SK-N-SH treated with all-trans-retinoic acid at 6 μM for 48 hours (cell line): ENCODE data around the gene RPS19.

Source experiments
- ATAC-seq: fragments of 200-7000 bp; cut with Tn5 transposase; 3 replicates; pipeline ENCODE4 v1.9.1; 2020; ENCODE audit warnings: mild to moderate bottlenecking, moderate library complexity
- ARNTL ChIP-seq: fragments of 450-650 bp; formaldehyde crosslinking; IDR thresholded peaks from 2 replicates; pipeline ENCODE4 v1.5.0; 2020; ENCODE audit warnings: low read depth, mild to moderate bottlenecking, moderate library complexity, borderline replicate concordance
- BACH2 ChIP-seq: fragments of 250-450 bp; sonication (Bioruptor Pico); IDR thresholded peaks from 2 replicates; pipeline ENCODE4 v1.9.0; 2021; ENCODE audit warnings: mild to moderate bottlenecking, borderline replicate concordance
- CREB5 ChIP-seq: fragments of 250-450 bp; sonication (Bioruptor Pico); IDR thresholded peaks from 2 replicates; pipeline ENCODE4 v1.5.1; 2020; ENCODE audit warnings: low read depth, mild to moderate bottlenecking, moderate library complexity
- CSDC2 ChIP-seq: fragments of 250-450 bp; sonication (Bioruptor Pico); IDR thresholded peaks from 2 replicates; pipeline ENCODE4 v1.5.0; 2020; ENCODE audit warnings: mild to moderate bottlenecking, moderate library complexity
- ESRRG ChIP-seq: fragments of 250-450 bp; sonication (Bioruptor Pico); IDR thresholded peaks from 2 replicates; pipeline ENCODE4 v1.6.1; 2021; ENCODE audit warnings: mild to moderate bottlenecking
- GLIS3 ChIP-seq: fragments of 250-450 bp; sonication (Bioruptor Pico); IDR thresholded peaks from 2 replicates; pipeline ENCODE4 v1.5.0; 2020; ENCODE audit warnings: mild to moderate bottlenecking, moderate library complexity
- ISL1 ChIP-seq: fragments of 250-450 bp; sonication (Bioruptor Pico); IDR thresholded peaks from 2 replicates; pipeline ENCODE4 v2.1.2; 2022; ENCODE audit warnings: mild to moderate bottlenecking, moderate library complexity
- OSR1 ChIP-seq: fragments of 250-450 bp; sonication (Bioruptor Pico); IDR thresholded peaks from 2 replicates; pipeline ENCODE4 v1.8.0; 2022; ENCODE audit warnings: moderate library complexity, mild to moderate bottlenecking, inconsistent platforms
- PATZ1 ChIP-seq: fragments of 250-450 bp; sonication (Bioruptor Pico); IDR thresholded peaks from 2 replicates; pipeline ENCODE4 v1.8.0; 2020; ENCODE audit warnings: mild to moderate bottlenecking, moderate library complexity, borderline replicate concordance
- PPARA ChIP-seq: fragments of 250-450 bp; sonication (Bioruptor Pico); IDR thresholded peaks from 2 replicates; pipeline ENCODE4 v1.5.0; 2020; ENCODE audit warnings: mild to moderate bottlenecking, borderline replicate concordance
- RARB ChIP-seq: fragments of 250-450 bp; sonication (Bioruptor Pico); IDR thresholded peaks from 2 replicates; pipeline ENCODE4 v1.8.0; 2021; ENCODE audit warnings: mild to moderate bottlenecking, moderate library complexity
- SNAI2 ChIP-seq: fragments of 250-450 bp; sonication (Bioruptor Pico); IDR thresholded peaks from 2 replicates; pipeline ENCODE4 v1.5.0; 2020; ENCODE audit warnings: mild to moderate bottlenecking, moderate library complexity
- TCF4 ChIP-seq: fragments of 250-450 bp; sonication (Bioruptor Pico); IDR thresholded peaks from 2 replicates; pipeline ENCODE4 v1.8.0; 2021; ENCODE audit warnings: mild to moderate bottlenecking, moderate library complexity, borderline replicate concordance
- TOX ChIP-seq: fragments of 250-450 bp; sonication (Bioruptor Pico); IDR thresholded peaks from 2 replicates; pipeline ENCODE4 v1.8.0; 2021; ENCODE audit warnings: mild to moderate bottlenecking, moderate library complexity, borderline replicate concordance
- TSHZ2 ChIP-seq: fragments of 250-450 bp; sonication (Bioruptor Pico); IDR thresholded peaks from 2 replicates; pipeline ENCODE4 v1.5.0; 2020; ENCODE audit warnings: mild to moderate bottlenecking, moderate library complexity
- ZC3H10 ChIP-seq: fragments of 250-450 bp; sonication (Bioruptor Pico); IDR thresholded peaks from 2 replicates; pipeline ENCODE4 v1.5.1; 2021; ENCODE audit warnings: mild to moderate bottlenecking, moderate library complexity
- ZFP3 ChIP-seq: fragments of 250-450 bp; sonication (Bioruptor Pico); IDR thresholded peaks from 2 replicates; pipeline ENCODE4 v1.5.0; 2020; ENCODE audit warnings: mild to moderate bottlenecking, moderate library complexity
- ZFP30 ChIP-seq: fragments of 450-650 bp; formaldehyde crosslinking; IDR thresholded peaks from 2 replicates; pipeline ENCODE4 v1.5.0; 2022; ENCODE audit warnings: mild to moderate bottlenecking, moderate library complexity
- ZNF565 ChIP-seq: fragments of 450-650 bp; formaldehyde crosslinking; conservative IDR thresholded peaks from 2 replicates; pipeline ENCODE4 v1.5.0; 2020; ENCODE audit warnings: low read depth, mild to moderate bottlenecking, moderate library complexity
- ZNF70 ChIP-seq: fragments of 450-650 bp; formaldehyde crosslinking; IDR thresholded peaks from 2 replicates; pipeline ENCODE4 v1.5.0; 2020; ENCODE audit warnings: mild to moderate bottlenecking, moderate library complexity
- ZNF8 ChIP-seq: fragments of 450-650 bp; formaldehyde crosslinking; IDR thresholded peaks from 2 replicates; pipeline ENCODE4 v1.5.0; 2020; ENCODE audit warnings: mild to moderate bottlenecking, moderate library complexity
- TF ChIP-seq, protein P1 (sequence below): fragments of 250-450 bp; sonication (Bioruptor Pico); IDR thresholded peaks from 2 replicates; pipeline ENCODE4 v1.8.0; 2021; ENCODE audit warnings: low read depth, mild to moderate bottlenecking, moderate library complexity, borderline replicate concordance
- TF ChIP-seq, protein P2 (sequence below): fragments of 250-450 bp; sonication (Bioruptor Pico); IDR thresholded peaks from 2 replicates; pipeline ENCODE4 v1.5.1; 2021; ENCODE audit warnings: mild to moderate bottlenecking, moderate library complexity

The RPS19 gene

GRCh38 chr19:41850381-41850780 is 9.7 kb upstream of the RPS19 start:
- ATAC-seq: no peak
- TF ChIP-seq ZNF8 (CRISPR knock-in tag): no peak
- TF ChIP-seq, protein P1, sequence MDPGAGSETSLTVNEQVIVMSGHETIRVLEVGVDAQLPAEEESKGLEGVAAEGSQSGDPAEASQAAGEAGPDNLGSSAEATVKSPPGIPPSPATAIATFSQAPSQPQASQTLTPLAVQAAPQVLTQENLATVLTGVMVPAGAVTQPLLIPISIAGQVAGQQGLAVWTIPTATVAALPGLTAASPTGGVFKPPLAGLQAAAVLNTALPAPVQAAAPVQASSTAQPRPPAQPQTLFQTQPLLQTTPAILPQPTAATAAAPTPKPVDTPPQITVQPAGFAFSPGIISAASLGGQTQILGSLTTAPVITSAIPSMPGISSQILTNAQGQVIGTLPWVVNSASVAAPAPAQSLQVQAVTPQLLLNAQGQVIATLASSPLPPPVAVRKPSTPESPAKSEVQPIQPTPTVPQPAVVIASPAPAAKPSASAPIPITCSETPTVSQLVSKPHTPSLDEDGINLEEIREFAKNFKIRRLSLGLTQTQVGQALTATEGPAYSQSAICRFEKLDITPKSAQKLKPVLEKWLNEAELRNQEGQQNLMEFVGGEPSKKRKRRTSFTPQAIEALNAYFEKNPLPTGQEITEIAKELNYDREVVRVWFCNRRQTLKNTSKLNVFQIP (CRISPR knock-in tag): no peak
- no peak for TF ChIP-seq ZFP3 (CRISPR knock-in tag)

DNA sequence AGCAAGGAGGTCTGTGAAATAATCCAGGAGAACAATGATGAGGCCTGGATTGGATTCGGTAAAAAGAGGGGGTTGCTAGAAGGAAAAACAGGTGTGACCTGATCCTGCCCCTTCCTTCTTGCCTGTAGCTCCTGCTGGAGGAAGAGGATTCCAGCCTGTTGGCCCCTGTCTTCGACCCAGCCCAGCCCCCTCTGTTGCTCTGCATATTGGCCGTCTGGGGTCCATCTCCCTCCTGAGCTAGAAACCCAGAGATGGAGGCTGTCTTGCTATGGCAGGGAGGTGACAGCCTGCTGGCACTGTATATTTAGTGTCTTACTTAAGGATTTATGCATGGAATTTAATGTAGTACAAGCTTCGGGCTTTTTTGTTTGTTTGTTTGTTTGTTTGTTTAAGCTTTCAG is 8.6 kb upstream of the RPS19 start:
- no peak for TF ChIP-seq CREB5 (CRISPR knock-in tag)
- TF ChIP-seq SNAI2 (CRISPR knock-in tag): no peak
- no peak for TF ChIP-seq ZNF565 (CRISPR knock-in tag)
- no peak for TF ChIP-seq OSR1
- TF ChIP-seq PATZ1 (CRISPR knock-in tag): no peak
- TF ChIP-seq ZNF8 (CRISPR knock-in tag): no peak
- no peak for TF ChIP-seq RARB
- TF ChIP-seq ESRRG (CRISPR knock-in tag): no peak
- no peak for TF ChIP-seq ZNF70
- TF ChIP-seq TSHZ2 (CRISPR knock-in tag): no peak
- TF ChIP-seq, protein P1 (CRISPR knock-in tag): no peak
- TF ChIP-seq, protein P2, sequence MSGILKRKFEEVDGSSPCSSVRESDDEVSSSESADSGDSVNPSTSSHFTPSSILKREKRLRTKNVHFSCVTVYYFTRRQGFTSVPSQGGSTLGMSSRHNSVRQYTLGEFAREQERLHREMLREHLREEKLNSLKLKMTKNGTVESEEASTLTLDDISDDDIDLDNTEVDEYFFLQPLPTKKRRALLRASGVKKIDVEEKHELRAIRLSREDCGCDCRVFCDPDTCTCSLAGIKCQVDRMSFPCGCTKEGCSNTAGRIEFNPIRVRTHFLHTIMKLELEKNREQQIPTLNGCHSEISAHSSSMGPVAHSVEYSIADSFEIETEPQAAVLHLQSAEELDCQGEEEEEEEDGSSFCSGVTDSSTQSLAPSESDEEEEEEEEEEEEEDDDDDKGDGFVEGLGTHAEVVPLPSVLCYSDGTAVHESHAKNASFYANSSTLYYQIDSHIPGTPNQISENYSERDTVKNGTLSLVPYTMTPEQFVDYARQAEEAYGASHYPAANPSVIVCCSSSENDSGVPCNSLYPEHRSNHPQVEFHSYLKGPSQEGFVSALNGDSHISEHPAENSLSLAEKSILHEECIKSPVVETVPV (CRISPR knock-in tag): no peak
- TF ChIP-seq PPARA (CRISPR knock-in tag): no peak
- TF ChIP-seq CSDC2 (CRISPR knock-in tag): no peak
- no peak for TF ChIP-seq ZC3H10 (CRISPR knock-in tag)
- no peak for TF ChIP-seq ZFP30 (CRISPR knock-in tag)
- no peak for TF ChIP-seq ISL1 (CRISPR knock-in tag)
- no peak for TF ChIP-seq TOX
- no peak for TF ChIP-seq GLIS3 (CRISPR knock-in tag)
- no peak for TF ChIP-seq TCF4

DNA sequence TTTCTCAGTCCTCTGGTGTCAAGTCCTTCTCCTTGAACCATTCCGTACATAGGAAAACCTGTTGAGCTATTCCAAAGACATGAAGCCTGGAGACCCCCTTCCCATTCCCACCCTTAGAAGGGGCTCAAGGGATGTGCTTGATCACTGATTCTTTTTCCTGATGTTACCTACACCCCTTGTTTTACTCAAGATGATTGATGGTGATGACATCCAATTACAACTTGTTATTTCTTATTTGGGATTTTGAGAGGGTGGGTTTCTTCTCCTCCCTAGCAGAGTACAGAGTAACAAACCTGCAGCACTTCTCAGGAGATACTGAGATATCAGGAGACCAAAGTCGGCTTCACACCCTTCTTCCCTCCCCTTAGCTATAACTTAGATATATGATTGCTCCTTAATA is 6.7 kb upstream of the RPS19 start:
- ATAC-seq: no peak
- TF ChIP-seq TOX (no peak), BACH2 (no peak), CSDC2 (CRISPR knock-in tag) (no peak), GLIS3 (CRISPR knock-in tag) (no peak), ZFP3 (CRISPR knock-in tag) (no peak), ZNF565 (CRISPR knock-in tag) (no peak), ISL1 (CRISPR knock-in tag) (no peak), ZNF8 (CRISPR knock-in tag) (no peak), CREB5 (CRISPR knock-in tag) (no peak), PPARA (CRISPR knock-in tag) (no peak), ARNTL (no peak)
- TF ChIP-seq, protein P1 (CRISPR knock-in tag): no peak
- TF ChIP-seq, protein P2 (CRISPR knock-in tag): no peak

More for the DNA sequence above, 8.6 kb upstream of the RPS19 start:
- no peak for ATAC-seq
